HepG2 (cell line): ENCODE data around the gene ATP2B3. TPM values are rescaled to one million over a fixed set of nuclear protein-coding genes. Genes with fewer than 3 reads are reported as not detected.

ENCODE experiments used
- AGO2 ChIP-seq: fragments of 200-400 bp; formaldehyde crosslinking; optimal IDR thresholded peaks from 2 replicates; pipeline ENCODE3; 2017; ENCODE audit warnings: mild to moderate bottlenecking, low read depth, low read length, moderate library complexity
- BORCS8-MEF2B ChIP-seq: sonication (generic); formaldehyde crosslinking; IDR thresholded peaks from 2 replicates; pipeline ENCODE4 v1.8.0; 2022; ENCODE audit warnings: mild to moderate bottlenecking, missing genetic modification reagents
- MED1 ChIP-seq: sonication (generic); formaldehyde crosslinking; IDR thresholded peaks from 2 replicates; pipeline ENCODE4 v1.4.0; 2020; ENCODE audit warnings: missing genetic modification reagents
- MED13 ChIP-seq: sonication (generic); formaldehyde crosslinking; IDR thresholded peaks from 2 replicates; pipeline ENCODE4 v1.5.0; 2020; ENCODE audit warnings: missing genetic modification reagents
- POLR2A ChIP-seq, 2 experiments: IDR thresholded peaks; 2 replicates each; pipeline ENCODE4 v1.6.1; 2011; ENCODE audit warnings: low read depth in 2 of 2, low read length in 2 of 2, mild to moderate bottlenecking in 1 of 2, moderate library complexity in 1 of 2; ENCODE audit not compliant: insufficient read depth in 1 of 2
- POLR2G ChIP-seq: fragments of 200-400 bp; formaldehyde crosslinking; IDR thresholded peaks from 2 replicates; pipeline ENCODE4 v1.6.1; 2018; ENCODE audit warnings: mild to moderate bottlenecking, low read depth, low read length, moderate library complexity
- RBFOX2 ChIP-seq: fragments of 200-400 bp; formaldehyde crosslinking; IDR thresholded peaks from 2 replicates; pipeline ENCODE4 v1.6.1; 2017; ENCODE audit warnings: low read depth, mild to moderate bottlenecking, low read length
- RFXAP ChIP-seq: sonication (generic); formaldehyde crosslinking; IDR thresholded peaks from 2 replicates; pipeline ENCODE4 v1.4.0; 2020; ENCODE audit warnings: missing genetic modification reagents, borderline replicate concordance
- SNAI1 ChIP-seq: sonication (generic); formaldehyde crosslinking; IDR thresholded peaks from 2 replicates; pipeline ENCODE4 v1.5.0; 2020; ENCODE audit warnings: mild to moderate bottlenecking, missing genetic modification reagents, borderline replicate concordance
- SNAPC2 ChIP-seq: sonication (generic); formaldehyde crosslinking; IDR thresholded peaks from 2 replicates; pipeline ENCODE4 v1.8.1; 2022; ENCODE audit warnings: mild to moderate bottlenecking, missing genetic modification reagents
- TAF1 ChIP-seq: sonication (generic); formaldehyde crosslinking; IDR thresholded peaks from 2 replicates; pipeline ENCODE4 v1.4.0; 2020; ENCODE audit warnings: missing genetic modification reagents
- TAF15 ChIP-seq: fragments of 200-400 bp; formaldehyde crosslinking; IDR thresholded peaks from one replicate; pipeline ENCODE4 v1.6.1; 2018; ENCODE audit warnings: mild to moderate bottlenecking, low read depth, low read length; ENCODE audit not compliant: poor library complexity, severe bottlenecking
- ZFP36L1 ChIP-seq: sonication (generic); formaldehyde crosslinking; IDR thresholded peaks from 2 replicates; pipeline ENCODE4 v1.8.0; 2022; ENCODE audit warnings: mild to moderate bottlenecking, missing genetic modification reagents, moderate library complexity
- ZMYM4 ChIP-seq: sonication (generic); formaldehyde crosslinking; IDR thresholded peaks from 2 replicates; pipeline ENCODE4 v1.8.1; 2023; ENCODE audit warnings: mild to moderate bottlenecking, missing genetic modification reagents
- ZNF891 ChIP-seq: sonication (generic); formaldehyde crosslinking; IDR thresholded peaks from 2 replicates; pipeline ENCODE4 v1.5.0; 2020; ENCODE audit warnings: mild to moderate bottlenecking, missing genetic modification reagents
- polyA plus RNA-seq, 8 experiments: library from polyadenylated mRNA; depleted of rRNA in 3 of 8; stranded (reverse) in 7 of 8; unstranded in 1 of 8; fragments of >200 nt; fragmentation: Illumina TruSeq in 4 of 8; extraction: Trizol in 4 of 8; gene quantifications; 2 replicates each; pipeline versions ENCODE4 v1.2.1 to v1.2.3, GENCODE V29; 2011 to 2016; ENCODE audit warnings: low read depth in 4 of 8, missing spikeins in 1 of 8, mixed read lengths in 1 of 8; ENCODE audit not compliant: insufficient read depth in 1 of 8
- total RNA-seq, 5 experiments: library from RNA; depleted of rRNA; stranded (reverse); fragments of >200 nt; fragmentation: Illumina TruSeq; extraction: Trizol; gene quantifications; 2 replicates each; pipeline ENCODE4 v1.2.3, GENCODE V29; 2016; ENCODE audit warnings: low read depth in 1 of 5
- TF ChIP-seq, protein P1 (sequence below): sonication (generic); formaldehyde crosslinking; IDR thresholded peaks from 2 replicates; pipeline ENCODE4 v1.4.0; 2020; ENCODE audit warnings: missing genetic modification reagents
- TF ChIP-seq, protein P2 (sequence below): sonication (generic); formaldehyde crosslinking; IDR thresholded peaks from 2 replicates; pipeline ENCODE4 v1.4.0; 2020; ENCODE audit warnings: missing genetic modification reagents
- TF ChIP-seq, protein P3 (sequence below): sonication (generic); formaldehyde crosslinking; IDR thresholded peaks from 2 replicates; pipeline ENCODE4 v1.4.0; 2020; ENCODE audit warnings: missing genetic modification reagents
- TF ChIP-seq, protein P4 (sequence below): sonication (generic); formaldehyde crosslinking; IDR thresholded peaks from 2 replicates; pipeline ENCODE4 v1.5.1; 2020; ENCODE audit warnings: missing genetic modification reagents, mild to moderate bottlenecking, borderline replicate concordance

ATP2B3 gene
- total and polyA plus RNA-seq, 2 of the 13 experiments (the other 11 are each of a cell fraction or from before 2014, with no cell fraction given), result not detected

DNA sequence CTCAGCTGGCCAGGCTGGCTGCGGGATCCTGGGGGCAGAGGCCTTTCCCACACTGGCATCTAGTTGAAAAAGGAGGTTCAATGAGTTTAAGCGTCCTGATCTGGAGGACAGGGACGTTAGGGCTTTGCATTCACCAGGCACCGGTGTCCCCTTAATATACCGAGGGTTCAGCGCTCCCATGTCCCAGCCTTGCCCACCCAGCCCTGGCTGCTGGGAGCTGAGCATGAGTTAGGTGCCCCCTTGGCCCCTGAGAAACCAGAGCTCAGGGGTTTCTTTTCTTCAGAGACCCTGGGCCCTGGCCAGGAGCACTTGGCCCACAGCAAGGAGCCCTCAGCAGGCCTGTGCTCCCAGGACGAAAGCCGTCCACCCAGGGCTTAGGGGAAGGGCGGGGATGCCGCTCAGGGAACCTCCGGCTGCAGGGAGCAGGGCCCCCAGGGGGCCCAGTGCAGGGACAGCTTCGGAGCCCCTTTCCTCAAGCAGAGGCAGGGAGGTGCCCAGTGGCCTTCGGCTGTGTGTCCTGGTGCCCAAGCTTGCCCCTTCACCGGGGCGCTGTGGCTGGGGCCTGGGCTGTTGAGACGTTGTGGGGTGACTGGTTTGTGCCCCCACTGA is 108.7 kb downstream of the ATP2B3 start (continued):
- peak; percentile 13; the same call in 1 of the 2 replicates for TF ChIP-seq MED1 (CRISPR knock-in tag)
- no peak for TF ChIP-seq SNAPC2
- TF ChIP-seq, protein P1, sequence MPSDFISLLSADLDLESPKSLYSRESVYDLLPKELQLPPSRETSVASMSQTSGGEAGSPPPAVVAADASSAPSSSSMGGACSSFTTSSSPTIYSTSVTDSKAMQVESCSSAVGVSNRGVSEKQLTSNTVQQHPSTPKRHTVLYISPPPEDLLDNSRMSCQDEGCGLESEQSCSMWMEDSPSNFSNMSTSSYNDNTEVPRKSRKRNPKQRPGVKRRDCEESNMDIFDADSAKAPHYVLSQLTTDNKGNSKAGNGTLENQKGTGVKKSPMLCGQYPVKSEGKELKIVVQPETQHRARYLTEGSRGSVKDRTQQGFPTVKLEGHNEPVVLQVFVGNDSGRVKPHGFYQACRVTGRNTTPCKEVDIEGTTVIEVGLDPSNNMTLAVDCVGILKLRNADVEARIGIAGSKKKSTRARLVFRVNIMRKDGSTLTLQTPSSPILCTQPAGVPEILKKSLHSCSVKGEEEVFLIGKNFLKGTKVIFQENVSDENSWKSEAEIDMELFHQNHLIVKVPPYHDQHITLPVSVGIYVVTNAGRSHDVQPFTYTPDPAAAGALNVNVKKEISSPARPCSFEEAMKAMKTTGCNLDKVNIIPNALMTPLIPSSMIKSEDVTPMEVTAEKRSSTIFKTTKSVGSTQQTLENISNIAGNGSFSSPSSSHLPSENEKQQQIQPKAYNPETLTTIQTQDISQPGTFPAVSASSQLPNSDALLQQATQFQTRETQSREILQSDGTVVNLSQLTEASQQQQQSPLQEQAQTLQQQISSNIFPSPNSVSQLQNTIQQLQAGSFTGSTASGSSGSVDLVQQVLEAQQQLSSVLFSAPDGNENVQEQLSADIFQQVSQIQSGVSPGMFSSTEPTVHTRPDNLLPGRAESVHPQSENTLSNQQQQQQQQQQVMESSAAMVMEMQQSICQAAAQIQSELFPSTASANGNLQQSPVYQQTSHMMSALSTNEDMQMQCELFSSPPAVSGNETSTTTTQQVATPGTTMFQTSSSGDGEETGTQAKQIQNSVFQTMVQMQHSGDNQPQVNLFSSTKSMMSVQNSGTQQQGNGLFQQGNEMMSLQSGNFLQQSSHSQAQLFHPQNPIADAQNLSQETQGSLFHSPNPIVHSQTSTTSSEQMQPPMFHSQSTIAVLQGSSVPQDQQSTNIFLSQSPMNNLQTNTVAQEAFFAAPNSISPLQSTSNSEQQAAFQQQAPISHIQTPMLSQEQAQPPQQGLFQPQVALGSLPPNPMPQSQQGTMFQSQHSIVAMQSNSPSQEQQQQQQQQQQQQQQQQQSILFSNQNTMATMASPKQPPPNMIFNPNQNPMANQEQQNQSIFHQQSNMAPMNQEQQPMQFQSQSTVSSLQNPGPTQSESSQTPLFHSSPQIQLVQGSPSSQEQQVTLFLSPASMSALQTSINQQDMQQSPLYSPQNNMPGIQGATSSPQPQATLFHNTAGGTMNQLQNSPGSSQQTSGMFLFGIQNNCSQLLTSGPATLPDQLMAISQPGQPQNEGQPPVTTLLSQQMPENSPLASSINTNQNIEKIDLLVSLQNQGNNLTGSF (CRISPR knock-in tag), result 0 out of 2 replicates have a peak, but pooled peaks have one; percentile 18
- TF ChIP-seq, protein P2, sequence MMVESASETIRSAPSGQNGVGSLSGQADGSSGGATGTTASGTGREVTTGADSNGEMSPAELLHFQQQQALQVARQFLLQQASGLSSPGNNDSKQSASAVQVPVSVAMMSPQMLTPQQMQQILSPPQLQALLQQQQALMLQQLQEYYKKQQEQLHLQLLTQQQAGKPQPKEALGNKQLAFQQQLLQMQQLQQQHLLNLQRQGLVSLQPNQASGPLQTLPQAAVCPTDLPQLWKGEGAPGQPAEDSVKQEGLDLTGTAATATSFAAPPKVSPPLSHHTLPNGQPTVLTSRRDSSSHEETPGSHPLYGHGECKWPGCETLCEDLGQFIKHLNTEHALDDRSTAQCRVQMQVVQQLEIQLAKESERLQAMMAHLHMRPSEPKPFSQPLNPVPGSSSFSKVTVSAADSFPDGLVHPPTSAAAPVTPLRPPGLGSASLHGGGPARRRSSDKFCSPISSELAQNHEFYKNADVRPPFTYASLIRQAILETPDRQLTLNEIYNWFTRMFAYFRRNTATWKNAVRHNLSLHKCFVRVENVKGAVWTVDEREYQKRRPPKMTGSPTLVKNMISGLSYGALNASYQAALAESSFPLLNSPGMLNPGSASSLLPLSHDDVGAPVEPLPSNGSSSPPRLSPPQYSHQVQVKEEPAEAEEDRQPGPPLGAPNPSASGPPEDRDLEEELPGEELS (CRISPR knock-in tag), result no peak
- peak; percentile 90 for TF ChIP-seq AGO2
- peak; percentile 64 for TF ChIP-seq TAF15
- TF ChIP-seq, protein P3, sequence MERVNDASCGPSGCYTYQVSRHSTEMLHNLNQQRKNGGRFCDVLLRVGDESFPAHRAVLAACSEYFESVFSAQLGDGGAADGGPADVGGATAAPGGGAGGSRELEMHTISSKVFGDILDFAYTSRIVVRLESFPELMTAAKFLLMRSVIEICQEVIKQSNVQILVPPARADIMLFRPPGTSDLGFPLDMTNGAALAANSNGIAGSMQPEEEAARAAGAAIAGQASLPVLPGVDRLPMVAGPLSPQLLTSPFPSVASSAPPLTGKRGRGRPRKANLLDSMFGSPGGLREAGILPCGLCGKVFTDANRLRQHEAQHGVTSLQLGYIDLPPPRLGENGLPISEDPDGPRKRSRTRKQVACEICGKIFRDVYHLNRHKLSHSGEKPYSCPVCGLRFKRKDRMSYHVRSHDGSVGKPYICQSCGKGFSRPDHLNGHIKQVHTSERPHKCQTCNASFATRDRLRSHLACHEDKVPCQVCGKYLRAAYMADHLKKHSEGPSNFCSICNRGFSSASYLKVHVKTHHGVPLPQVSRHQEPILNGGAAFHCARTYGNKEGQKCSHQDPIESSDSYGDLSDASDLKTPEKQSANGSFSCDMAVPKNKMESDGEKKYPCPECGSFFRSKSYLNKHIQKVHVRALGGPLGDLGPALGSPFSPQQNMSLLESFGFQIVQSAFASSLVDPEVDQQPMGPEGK (CRISPR knock-in tag), result peak; percentile 46; the same call in 1 of the 2 replicates
- no peak for TF ChIP-seq ZMYM4 (CRISPR knock-in tag)
- TF ChIP-seq BORCS8-MEF2B (CRISPR knock-in tag), result 0 out of 2 replicates have a peak, but pooled peaks have one; percentile 25
- TF ChIP-seq POLR2G, result peak; percentile 52
- 0 out of 2 replicates have a peak, but pooled peaks have one; percentile 45 for TF ChIP-seq ZNF891 (CRISPR knock-in tag)
- TF ChIP-seq ZFP36L1 (CRISPR knock-in tag), result no peak
- TF ChIP-seq SNAI1, result no peak
- TF ChIP-seq, protein P4, sequence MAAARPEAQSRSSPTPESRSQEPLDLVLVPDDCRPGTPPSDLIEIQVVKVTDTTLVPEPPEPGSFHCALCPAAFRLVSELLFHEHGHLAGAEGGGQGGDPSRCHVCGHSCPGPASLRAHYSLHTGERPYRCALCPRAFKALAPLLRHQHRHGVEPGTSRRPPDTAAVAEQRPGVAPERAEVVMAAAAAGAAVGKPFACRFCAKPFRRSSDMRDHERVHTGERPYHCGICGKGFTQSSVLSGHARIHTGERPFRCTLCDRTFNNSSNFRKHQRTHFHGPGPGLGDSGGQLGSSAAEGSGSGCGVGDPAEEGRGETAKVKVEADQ, result no peak
- TF ChIP-seq MED13 (CRISPR knock-in tag), result 0 out of 2 replicates have a peak, but pooled peaks have one; percentile 8
- TF ChIP-seq RBFOX2, result peak; percentile 86
- TF ChIP-seq RFXAP, result no peak
- peak in 1 of 2 experiments; percentile 74; a peak in 2 of 4 replicates for TF ChIP-seq POLR2A (IDR thresholded peaks at IDR 0.05; ENCODE audit: insufficient read depth in 1 of 2, low read depth in 2 of 2, low read length in 2 of 2)
- TF ChIP-seq TAF1 (CRISPR knock-in tag), result peak; percentile 17; the same call in 1 of the 2 replicates
